Measurements from ENCODE around the gene CCDC106. TPM values are rescaled to one million over a fixed set of nuclear protein-coding genes. Genes with fewer than 3 reads are reported as not detected.

CCDC106 gene
- total RNA-seq, result 2.5 and 8.5 TPM in 2 replicates

DNA sequence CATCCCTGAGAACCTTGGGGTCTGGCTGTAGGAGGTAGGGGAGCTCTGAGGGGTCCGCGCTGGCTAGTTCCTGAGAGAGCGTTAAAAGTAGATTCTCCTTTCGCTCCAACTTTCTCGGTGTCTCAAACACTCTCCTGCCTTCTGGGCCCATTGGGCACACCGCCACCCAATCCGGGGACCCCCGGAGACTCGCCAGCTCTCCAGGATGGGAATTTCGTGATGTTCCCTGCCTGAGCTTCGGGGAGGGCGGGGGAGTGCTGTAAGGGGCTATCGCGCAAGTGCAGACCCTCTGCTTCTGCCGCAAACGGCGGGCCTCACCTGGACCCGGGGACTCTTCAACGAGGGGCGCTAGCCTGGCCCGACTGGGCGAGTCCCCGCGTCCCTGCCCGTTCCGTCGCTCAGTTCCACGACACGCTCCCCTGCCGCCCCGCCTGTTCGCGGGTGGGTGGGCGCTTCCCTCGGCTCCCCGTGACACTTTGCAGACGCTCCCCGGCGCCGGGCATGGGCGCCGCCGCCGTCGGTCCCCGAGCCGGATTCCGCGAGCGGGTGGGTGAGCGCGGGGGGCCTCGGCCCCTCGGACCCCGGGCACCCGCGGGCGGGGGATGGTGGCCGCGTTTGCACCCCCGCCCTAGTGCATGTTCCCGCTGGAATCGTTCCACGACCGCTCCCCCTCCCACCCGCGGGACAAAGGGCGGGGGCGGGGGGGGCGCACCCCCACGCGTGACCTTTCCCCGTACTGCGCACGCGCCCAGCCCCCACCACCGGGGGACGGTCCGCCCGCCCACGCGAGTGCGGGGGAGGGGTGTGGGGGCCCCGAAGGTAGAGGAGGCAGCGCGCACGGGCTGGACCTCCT lies at the start of gene CCDC106:
Gene CCDC106, plus strand, starts transcription at position 481 of the 853 bp plus-strand sequence. CDS start 835 bp downstream, outside the sequence.

DNA sequence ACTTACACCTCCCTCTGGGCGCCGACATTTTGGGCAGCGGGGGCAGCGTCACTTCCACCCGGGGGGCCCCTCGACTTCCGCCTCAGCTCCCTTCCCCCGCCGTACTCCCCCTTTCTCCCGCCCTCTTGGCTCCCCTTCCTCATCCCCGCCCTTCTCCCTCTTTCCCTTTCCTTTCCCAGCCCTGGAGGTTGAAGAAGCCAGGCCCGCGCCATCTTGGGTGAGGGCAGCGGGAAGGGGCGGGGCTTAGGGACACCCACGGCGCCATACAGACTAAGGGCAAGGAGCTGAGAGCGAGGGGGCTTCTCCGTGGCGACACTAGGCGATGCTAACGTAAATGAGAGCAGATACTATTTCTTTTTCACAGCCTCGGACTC lies 48.6 kb upstream of the CCDC106 start, which contains the start of gene FIZ1:
Gene FIZ1, minus strand, starts transcription at position 50 of the 374 bp plus-strand sequence. CDS start 1,652 bp downstream, outside the sequence.

DNA sequence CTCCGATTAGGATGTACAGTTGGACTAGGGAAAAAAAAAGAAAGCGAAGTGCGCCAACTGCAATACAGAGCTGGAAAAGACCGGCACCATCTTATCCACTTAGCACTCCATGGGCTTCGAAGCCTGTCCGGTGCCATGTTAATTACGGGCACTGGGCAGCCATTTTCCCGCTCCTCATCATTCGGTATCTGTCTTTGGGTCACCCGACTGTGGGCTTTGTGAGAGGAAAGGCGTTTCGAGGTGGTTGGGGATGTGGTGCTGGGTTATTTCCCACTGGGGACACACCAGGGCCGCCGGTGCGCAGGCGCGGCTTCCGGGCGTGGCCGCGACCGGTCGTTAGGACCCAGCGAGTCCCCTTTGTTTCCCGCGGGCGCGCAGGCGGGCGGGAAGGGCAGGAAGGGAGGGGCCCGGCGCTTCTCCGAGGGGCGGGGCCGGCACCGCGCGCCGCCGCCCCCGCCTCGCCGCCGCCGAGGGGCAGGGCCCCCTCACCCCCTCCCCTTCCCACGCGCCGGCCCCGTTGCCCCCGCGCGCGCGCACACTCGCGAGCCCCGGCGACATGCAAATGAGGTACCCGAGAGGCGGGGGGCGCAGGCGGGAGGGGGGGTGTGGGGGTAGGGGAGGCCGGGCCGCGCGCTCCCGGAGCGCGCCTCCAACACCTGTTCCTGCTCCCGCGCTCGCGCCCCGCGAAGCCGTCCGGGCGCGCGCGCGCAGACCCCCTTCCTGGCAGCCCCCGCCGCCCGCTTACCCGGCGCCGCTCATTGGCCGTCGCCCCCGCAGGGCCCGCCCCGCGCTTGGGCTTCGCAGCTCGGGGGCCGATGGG lies 48.0 kb upstream of the CCDC106 start, which contains the start of gene ZNF524:
Gene ZNF524, plus strand, starts transcription at position 447 of the 820 bp plus-strand sequence. CDS start 1,825 bp downstream, outside the sequence.

DNA sequence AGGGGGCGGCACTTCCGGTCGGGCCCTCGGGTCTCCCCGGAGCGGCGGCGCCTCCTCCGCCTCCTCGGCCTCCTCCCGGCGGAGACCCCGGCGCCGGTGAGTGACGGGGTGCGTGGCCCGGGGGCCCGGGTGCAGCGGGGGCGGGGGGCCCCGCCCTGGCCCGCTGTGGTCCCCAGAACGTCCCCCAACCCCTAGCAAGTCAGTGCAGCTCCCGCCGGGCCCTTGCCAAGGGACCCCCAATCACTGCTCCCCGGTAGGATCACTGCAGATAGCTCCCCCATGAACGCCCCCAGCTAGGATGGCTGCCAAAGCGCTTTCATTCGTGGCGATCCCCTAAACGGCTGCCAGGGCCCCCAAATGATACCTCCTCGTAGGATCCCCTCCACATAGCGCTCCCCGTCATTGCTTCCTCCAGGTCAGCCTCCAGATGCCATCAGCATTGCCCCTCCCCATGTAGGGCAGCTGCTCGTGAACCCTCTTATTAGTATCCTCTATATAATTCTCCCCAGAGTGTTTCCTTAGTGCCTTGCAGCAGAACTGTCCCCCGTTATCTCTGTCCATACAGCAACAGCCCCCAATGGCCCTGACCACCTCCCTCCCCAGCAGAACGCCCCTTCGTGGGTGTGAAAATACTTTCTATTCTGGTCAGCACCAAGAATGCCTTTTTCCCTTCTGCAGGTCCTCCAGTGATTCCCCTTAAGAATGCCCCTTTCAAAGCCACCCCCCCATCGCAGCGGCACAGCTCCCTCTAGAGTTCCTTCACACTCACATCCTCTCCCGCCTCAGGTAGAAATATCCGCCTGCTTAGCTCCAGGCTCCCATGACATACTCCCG lies 42.2 kb upstream of the CCDC106 start, which contains the start of gene ZNF865:
Gene ZNF865, plus strand, starts transcription at position 11 of the 834 bp plus-strand sequence. CDS start 7,972 bp downstream, outside the sequence.

DNA sequence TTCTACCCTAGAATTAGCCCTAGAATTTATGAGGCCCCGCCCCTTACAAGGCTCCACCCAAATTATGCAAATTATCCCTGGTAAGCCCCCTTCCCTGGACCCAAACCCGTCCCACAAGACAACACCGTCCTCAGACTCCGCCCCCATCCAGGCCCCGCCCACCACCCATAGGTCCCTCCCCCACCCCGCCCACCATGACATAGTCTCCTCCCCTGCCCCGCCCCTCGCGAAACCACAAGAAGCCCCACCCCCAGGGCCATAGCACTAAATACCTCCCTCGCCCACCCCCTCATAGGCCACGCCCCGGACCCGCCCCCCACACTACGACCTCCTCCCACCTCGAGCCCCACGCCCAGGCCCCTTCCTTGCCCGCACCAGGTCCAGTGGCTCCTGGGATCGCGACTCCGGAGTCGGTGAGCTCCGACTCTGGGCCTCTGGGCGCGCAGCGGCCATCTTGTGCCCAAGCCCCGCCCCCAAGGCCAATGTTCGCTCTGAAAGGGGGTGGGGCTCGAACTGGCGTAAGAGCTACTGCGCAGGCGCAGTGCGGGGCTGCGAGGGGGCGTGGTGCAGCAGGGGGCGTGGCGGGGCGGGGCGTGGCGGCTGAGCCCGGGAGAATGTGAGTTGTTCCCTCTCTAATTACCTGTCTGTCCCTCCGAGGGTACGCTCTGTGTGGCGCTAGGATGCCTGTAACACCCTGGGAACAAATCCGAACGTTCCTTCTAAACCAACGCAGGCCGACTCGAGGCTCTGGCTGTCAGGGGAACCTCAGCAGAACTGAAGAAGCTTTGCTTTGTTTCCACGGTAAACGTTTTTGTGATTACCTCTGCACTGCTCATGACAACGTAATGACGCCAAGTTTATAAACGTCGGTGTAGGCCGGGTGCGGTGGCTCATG lies 23.7 kb upstream of the CCDC106 start, which contains the start of gene ZNF784:
Gene ZNF784, minus strand, starts transcription at position 458 of the 895 bp plus-strand sequence. Its CDS starts 5 bp downstream, at position 453.

DNA sequence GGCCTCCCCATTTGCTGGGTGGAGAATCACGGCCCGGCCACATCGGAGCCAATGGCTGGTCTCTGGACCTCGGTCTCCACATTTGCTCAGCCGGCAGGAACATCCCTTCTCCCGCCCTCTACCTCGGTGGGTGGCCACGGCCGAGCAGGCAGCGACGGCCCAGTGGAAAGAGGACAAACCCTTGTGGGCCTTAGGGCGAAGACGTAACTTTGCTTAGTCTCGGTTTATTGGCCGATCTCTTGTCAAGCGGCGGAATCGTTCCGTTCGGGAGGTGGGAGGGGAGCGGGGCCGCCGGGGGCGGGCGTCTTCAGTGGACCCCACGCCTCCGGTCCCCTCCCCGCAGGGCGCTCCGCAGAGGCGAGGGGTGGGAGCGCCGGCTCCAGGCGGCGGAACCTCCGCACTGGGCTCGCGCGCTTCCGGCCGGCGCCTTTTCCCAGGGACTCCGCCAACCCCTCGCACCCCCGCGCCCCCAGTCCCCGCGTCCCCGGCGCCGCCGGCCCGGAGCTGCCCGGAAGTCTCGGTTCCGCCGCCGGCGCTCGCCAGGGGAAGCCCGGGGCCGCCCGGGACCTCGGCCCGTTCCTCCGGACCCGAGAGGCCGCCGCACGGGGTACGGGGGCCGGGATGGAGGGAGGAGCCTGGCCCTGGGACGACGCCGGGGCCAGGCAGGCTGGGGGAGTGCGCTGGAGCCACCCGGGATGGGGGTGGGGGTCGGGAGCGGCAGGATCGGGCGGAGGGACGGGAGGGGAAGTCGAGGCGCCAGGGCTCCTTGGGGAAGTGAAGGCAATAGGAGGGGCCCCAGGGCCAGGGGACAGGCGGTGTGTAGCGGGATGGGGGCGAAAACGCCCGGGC lies 7.2 kb upstream of the CCDC106 start, which contains the start of gene ZNF580:
Gene ZNF580, plus strand, starts transcription at position 426 of the 849 bp plus-strand sequence. CDS start 1,507 bp downstream, outside the sequence.

DNA sequence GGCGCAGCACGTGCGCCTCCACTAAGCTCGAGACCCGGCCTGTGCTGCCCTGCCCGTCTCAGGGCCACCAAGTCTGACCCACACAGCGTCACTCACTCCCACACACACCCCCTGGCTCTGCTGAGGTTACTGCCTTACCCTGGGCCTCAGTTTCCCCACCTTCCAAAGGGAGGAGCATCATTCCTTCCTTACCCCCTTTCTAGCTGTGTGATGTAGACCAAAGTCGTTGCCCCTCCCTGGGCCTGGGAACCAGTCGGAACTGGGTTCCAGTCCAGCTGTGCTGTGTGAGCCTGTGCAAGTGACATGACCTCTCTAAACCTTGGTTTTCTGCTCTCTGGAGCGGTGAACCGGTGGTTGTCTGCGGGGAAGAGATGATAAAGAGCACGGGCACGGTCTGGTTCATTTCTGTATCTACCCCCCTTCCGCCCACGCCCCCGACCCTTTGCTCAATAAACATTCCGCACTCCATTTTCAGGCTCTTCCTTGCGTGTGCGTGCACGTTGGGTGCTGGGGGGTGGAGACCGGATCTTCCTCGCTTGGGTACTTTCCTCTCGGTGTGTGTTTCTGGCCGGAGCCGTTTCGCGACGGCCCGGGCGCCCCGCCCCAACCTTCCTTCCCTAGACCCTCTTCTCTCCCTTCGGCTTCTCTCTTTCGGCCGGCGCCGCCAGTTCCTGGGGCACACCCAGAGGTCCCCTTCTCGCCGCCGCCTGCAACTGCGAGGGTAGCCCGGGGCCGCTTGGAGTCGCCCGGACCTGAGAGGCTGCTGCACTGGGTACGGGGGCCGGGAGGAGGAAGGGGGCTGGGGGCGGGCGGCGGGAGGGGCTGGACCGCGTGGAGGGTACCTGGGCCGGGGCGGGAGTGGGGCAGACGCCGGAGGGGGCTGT lies 4.8 kb upstream of the CCDC106 start, which contains the start of gene ZNF581:
Gene ZNF581, plus strand, starts transcription at position 647 of the 884 bp plus-strand sequence. CDS start 923 bp downstream, outside the sequence.

DNA sequence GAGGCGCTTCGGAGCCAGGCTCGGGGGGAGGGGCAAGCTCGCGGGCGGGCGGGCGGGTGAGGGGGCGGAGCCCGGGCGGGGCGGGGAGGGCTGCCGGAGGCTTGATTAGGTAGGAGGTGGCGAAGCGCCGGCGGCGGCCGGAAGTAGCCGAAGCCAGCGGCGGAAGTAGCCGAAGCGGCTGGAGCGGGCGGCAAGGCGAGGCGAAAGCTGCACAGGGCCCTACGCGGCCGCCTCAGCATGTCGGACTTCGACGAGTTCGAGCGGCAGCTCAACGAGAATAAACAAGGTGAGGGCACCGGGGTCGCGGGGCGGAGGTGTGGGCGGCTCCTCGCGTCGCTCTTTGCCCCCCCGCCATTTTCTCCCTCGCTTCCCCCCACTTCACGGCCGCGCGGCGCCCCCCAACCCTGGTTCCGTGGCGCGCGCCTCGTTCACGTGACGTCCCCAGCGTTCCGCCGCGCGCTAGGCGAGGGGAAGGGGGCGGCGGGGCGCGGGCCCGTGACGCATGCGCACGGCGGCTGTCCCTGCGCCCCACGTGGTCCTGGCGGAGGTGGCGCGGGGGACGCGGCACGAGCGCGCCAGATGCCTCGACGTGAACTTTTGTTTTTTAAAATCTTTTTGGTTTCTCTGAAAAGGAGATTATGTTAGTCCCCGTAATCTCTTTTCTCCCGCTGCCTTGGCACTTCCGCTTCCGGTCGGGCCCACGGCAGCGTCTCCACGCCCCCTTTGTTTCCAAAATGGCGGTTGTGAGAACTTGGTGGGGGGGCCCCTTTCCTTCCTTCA lies 7.0 kb downstream of the CCDC106 start, which contains the start of gene U2AF2:
Gene U2AF2, plus strand, starts transcription at position 168 of the 780 bp plus-strand sequence. Its CDS starts 70 bp downstream, at position 238.

DNA sequence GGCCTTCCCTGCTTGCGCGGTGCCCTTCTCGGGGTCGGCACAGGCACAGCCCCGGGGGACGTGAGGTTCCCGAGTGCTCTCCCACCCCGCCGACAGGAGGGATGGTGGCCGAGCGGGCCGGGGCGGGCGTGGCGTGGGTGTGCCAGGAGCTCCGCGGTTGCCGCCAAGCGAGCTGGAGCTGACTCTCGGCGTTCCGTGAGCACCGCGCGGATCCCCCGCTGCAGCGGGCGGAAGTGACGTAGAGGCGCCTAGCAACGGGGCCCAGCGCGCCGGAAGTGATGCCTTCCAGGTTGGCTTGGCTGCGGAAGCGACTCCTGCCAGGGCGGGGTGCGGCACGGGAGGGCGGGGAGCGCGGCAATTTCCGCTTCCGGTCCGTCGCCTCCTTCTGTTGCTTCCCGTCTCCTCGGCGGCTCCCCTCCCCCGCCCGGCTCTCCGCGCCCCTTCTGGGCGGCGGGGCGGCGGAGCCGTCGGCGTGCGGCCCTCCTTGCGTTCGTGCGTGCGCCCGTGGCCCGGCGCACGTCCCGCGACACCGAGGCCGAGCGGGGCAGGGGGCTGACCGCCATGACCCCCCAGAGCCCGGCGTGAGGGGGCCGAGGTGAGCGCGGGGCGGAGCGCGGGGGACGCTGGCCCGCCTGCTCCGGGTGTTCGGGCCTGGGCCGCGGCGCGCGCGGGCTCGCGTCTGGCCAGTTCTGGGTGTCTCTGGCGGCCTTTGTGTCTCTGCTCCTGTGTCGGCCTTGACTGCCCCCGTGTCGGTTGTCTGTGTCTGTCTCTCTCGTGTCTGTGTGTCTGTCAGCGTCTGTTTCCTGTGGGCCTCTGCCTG lies 27.0 kb downstream of the CCDC106 start, which contains the start of gene EPN1:
Gene EPN1, plus strand, starts transcription at position 386 of the 820 bp plus-strand sequence. CDS start 3,402 bp downstream, outside the sequence.

Other genes starting within 250 kb of the CCDC106 start
- gene UBE2S, start 240.4 kb upstream of the CCDC106 start, total RNA-seq, result 268 and 487 TPM in 2 replicates
- gene SHISA7, start 204.9 kb upstream of the CCDC106 start, total RNA-seq, result not detected in 2 replicates
- gene ISOC2, start 186.6 kb upstream of the CCDC106 start, total RNA-seq, result 52.5 and 63.2 TPM in 2 replicates
- not detected in 2 replicates for gene C19orf85, start 183.5 kb upstream of the CCDC106 start, total RNA-seq
- 1.5 and 1.9 TPM in 2 replicates for gene ZNF628, start 171.6 kb upstream of the CCDC106 start, total RNA-seq
- gene NAT14, start 163.0 kb upstream of the CCDC106 start, total RNA-seq, result 19.1 and 29.9 TPM in 2 replicates
- 22.4 and 38.0 TPM in 2 replicates for gene SSC5D, start 159.8 kb upstream of the CCDC106 start, total RNA-seq
- 0.11 and 1.5 TPM in 2 replicates for gene SBK2, start 111.1 kb upstream of the CCDC106 start, total RNA-seq
- gene SBK3, start 102.7 kb upstream of the CCDC106 start, total RNA-seq, result 0.12 TPM in 1 of 2 replicates, not detected in the other
- gene ZNF579, start 67.4 kb upstream of the CCDC106 start, total RNA-seq, result 3.8 and 5.9 TPM in 2 replicates
- 2.7 and 3.0 TPM in 2 replicates for gene FIZ1, start 48.7 kb upstream of the CCDC106 start, total RNA-seq
- 7.7 and 9.9 TPM in 2 replicates for gene ZNF524, start 47.9 kb upstream of the CCDC106 start, total RNA-seq
- 1.00 and 1.2 TPM in 2 replicates for gene ZNF865, start 42.6 kb upstream of the CCDC106 start, total RNA-seq
- gene ZNF784, start 23.6 kb upstream of the CCDC106 start, total RNA-seq, result 4.4 and 5.4 TPM in 2 replicates
- gene ZNF580, start 7.2 kb upstream of the CCDC106 start, total RNA-seq, result 4.1 and 4.2 TPM in 2 replicates
- gene ZNF581, start 4.6 kb upstream of the CCDC106 start, total RNA-seq, result 12.3 and 22.5 TPM in 2 replicates
- gene U2AF2, start 6.8 kb downstream of the CCDC106 start, total RNA-seq, result 117 and 168 TPM in 2 replicates
- gene EPN1, start 27.0 kb downstream of the CCDC106 start, total RNA-seq, result 79.4 and 112 TPM in 2 replicates
- not detected in 2 replicates for gene NLRP9, start 90.2 kb downstream of the CCDC106 start, total RNA-seq
- not detected in 2 replicates for gene RFPL4A, start 110.9 kb downstream of the CCDC106 start, total RNA-seq
- gene RFPL4AL1, start 120.9 kb downstream of the CCDC106 start, total RNA-seq, result not detected in 2 replicates
- not detected in 2 replicates for gene NLRP11, start 183.8 kb downstream of the CCDC106 start, total RNA-seq
- not detected in 2 replicates for gene NLRP4, start 188.3 kb downstream of the CCDC106 start, total RNA-seq